Astrocyte (in vitro differentiated cells and primary cell): Measurements from ENCODE around the gene HNRNPM. TPM values are rescaled to one million over a fixed set of nuclear protein-coding genes. Genes with fewer than 3 reads are reported as not detected.

Experiments
- DNase-seq: peaks from one replicate; pipeline ENCODE4 v3.0.0-alpha.2; 2010; ENCODE audit warnings: low read depth
- FAIRE-seq: peaks from 2 replicates; lab custom pipeline; 2011; peaks lifted over from hg19 to GRCh38; lab: Jason Lieb, UNC
- H2AFZ ChIP-seq: 2 replicates; pipeline ENCODE4 v1.6.0; 2012; ENCODE audit warnings: low read depth, low read length, inconsistent platforms
- H3K27ac ChIP-seq: 2 replicates; pipeline ENCODE4 v1.5.1; 2011; ENCODE audit warnings: low read depth, low read length, inconsistent platforms
- H3K27me3 ChIP-seq: 2 replicates; pipeline ENCODE4 v1.6.0; 2011; ENCODE audit warnings: low read length, inconsistent platforms; ENCODE audit not compliant: insufficient read depth
- H3K36me3 ChIP-seq: 2 replicates; pipeline ENCODE4 v1.5.1; 2011; ENCODE audit warnings: low read length, inconsistent platforms; ENCODE audit not compliant: insufficient read depth
- H3K4me1 ChIP-seq: 2 replicates; pipeline ENCODE4 v1.5.1; 2011; ENCODE audit warnings: low read length, inconsistent platforms; ENCODE audit not compliant: insufficient read depth
- H3K4me2 ChIP-seq: 2 replicates; pipeline ENCODE4 v1.6.0; 2012; ENCODE audit warnings: low read length, inconsistent platforms
- H3K4me3 ChIP-seq: 2 replicates; pipeline ENCODE4 v1.5.1; 2011; ENCODE audit warnings: low read depth, mild to moderate bottlenecking, low read length, inconsistent platforms; ENCODE audit not compliant: insufficient read depth
- H3K79me2 ChIP-seq: 2 replicates; pipeline ENCODE4 v1.6.0; 2012; ENCODE audit warnings: mild to moderate bottlenecking, low read length, inconsistent platforms; ENCODE audit not compliant: insufficient read depth
- H3K9ac ChIP-seq: 2 replicates; pipeline ENCODE4 v1.6.0; 2012; ENCODE audit warnings: mild to moderate bottlenecking, low read length, inconsistent platforms
- H3K9me3 ChIP-seq: 2 replicates; pipeline ENCODE4 v1.5.1; 2012; ENCODE audit warnings: low read depth, mild to moderate bottlenecking, low read length, inconsistent platforms; ENCODE audit not compliant: insufficient read depth
- H4K20me1 ChIP-seq: 2 replicates; pipeline ENCODE4 v1.6.0; 2012; ENCODE audit warnings: low read length, inconsistent platforms; ENCODE audit not compliant: insufficient read depth
- H3K27ac Mint-ChIP-seq: one replicate; pipeline ENCODE4 v1.8.0; 2021; ENCODE audit warnings: mild to moderate bottlenecking, mixed read lengths; ENCODE audit not compliant: unreplicated experiment
- H3K27me3 Mint-ChIP-seq: one replicate; pipeline ENCODE4 v1.8.0; 2021; ENCODE audit warnings: low read depth, mixed read lengths; ENCODE audit not compliant: unreplicated experiment
- H3K36me3 Mint-ChIP-seq: one replicate; pipeline ENCODE4 v1.8.0; 2021; ENCODE audit warnings: low read depth, mixed read lengths; ENCODE audit not compliant: unreplicated experiment
- H3K4me1 Mint-ChIP-seq: one replicate; pipeline ENCODE4 v1.8.0; 2021; ENCODE audit warnings: low read depth, mixed read lengths; ENCODE audit not compliant: unreplicated experiment
- H3K4me3 Mint-ChIP-seq: one replicate; pipeline ENCODE4 v1.8.0; 2021; ENCODE audit warnings: mild to moderate bottlenecking, moderate library complexity, mixed read lengths; ENCODE audit not compliant: unreplicated experiment
- H3K9me3 Mint-ChIP-seq: one replicate; pipeline ENCODE4 v1.8.0; 2021; ENCODE audit warnings: mild to moderate bottlenecking, mixed read lengths; ENCODE audit not compliant: unreplicated experiment
- EZH2 ChIP-seq: IDR thresholded peaks from 2 replicates; pipeline ENCODE4 v1.6.1; 2012; ENCODE audit warnings: mild to moderate bottlenecking, low read length, inconsistent platforms; ENCODE audit not compliant: insufficient read depth
- total RNA-seq: library from RNA; stranded (reverse); gene quantifications from 2 replicates; pipeline ENCODE4 v1.2.1, GENCODE V29; 2021
- TF ChIP-seq, protein P1 (sequence below): IDR thresholded peaks from 2 replicates; pipeline ENCODE4 v1.5.1; 2011; ENCODE audit warnings: low read depth, mild to moderate bottlenecking, inconsistent platforms, low read length, moderate library complexity; ENCODE audit not compliant: insufficient read depth

The HNRNPM gene
- total RNA-seq, 1 donor from 2014 or later = 172 TPM

GRCh38 chr19:8458380-8458779, 13.6 kb downstream of the HNRNPM start:
- TF ChIP-seq EZH2 = no peak
- TF ChIP-seq, protein P1, sequence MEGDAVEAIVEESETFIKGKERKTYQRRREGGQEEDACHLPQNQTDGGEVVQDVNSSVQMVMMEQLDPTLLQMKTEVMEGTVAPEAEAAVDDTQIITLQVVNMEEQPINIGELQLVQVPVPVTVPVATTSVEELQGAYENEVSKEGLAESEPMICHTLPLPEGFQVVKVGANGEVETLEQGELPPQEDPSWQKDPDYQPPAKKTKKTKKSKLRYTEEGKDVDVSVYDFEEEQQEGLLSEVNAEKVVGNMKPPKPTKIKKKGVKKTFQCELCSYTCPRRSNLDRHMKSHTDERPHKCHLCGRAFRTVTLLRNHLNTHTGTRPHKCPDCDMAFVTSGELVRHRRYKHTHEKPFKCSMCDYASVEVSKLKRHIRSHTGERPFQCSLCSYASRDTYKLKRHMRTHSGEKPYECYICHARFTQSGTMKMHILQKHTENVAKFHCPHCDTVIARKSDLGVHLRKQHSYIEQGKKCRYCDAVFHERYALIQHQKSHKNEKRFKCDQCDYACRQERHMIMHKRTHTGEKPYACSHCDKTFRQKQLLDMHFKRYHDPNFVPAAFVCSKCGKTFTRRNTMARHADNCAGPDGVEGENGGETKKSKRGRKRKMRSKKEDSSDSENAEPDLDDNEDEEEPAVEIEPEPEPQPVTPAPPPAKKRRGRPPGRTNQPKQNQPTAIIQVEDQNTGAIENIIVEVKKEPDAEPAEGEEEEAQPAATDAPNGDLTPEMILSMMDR = no peak
- DNase-seq (no peak), FAIRE-seq (no peak)
- H3K9ac ChIP-seq = no peak overlapping the region
- H3K27ac Mint-ChIP-seq = peak overlapping the region; percentile 1
- H3K4me3 ChIP-seq = no peak overlapping the region
- H3K4me1 ChIP-seq = peaks cover 32% of the 10 kb centered on the region
- peaks cover 53% of the 10 kb centered on the region for H3K4me1 Mint-ChIP-seq
- H3K27ac ChIP-seq = no peak overlapping the region
- H3K4me3 Mint-ChIP-seq = no peak overlapping the region
- H3K9me3 ChIP-seq = no peaks in the 10 kb centered on the region
- no peaks in the 10 kb centered on the region for H3K9me3 Mint-ChIP-seq
- H3K79me2 ChIP-seq = peaks cover 97% of the 10 kb centered on the region
- H3K4me2 ChIP-seq = no peak overlapping the region
- no peak overlapping the region for H2AFZ ChIP-seq
- H3K36me3 ChIP-seq = peaks cover 19% of the 10 kb centered on the region
- H3K27me3 Mint-ChIP-seq = no peaks in the 10 kb centered on the region
- no peaks in the 10 kb centered on the region for H3K27me3 ChIP-seq
- peaks cover 100% of the 10 kb centered on the region for H4K20me1 ChIP-seq
- H3K36me3 Mint-ChIP-seq = peaks cover 12% of the 10 kb centered on the region

- Histone ChIP-seq H3K36me3 (peaks cover 24% of the 10 kb centered on the region), H3K9ac (peak overlapping the region; percentile 64), H3K27ac (peak overlapping the region; percentile 78), H2AFZ (no peak overlapping the region), H3K9me3 (no peaks in the 10 kb centered on the region), H3K27me3 (no peaks in the 10 kb centered on the region), H3K4me1 (peaks cover 32% of the 10 kb centered on the region), H3K79me2 (peaks cover 97% of the 10 kb centered on the region), H3K4me3 (no peak overlapping the region), H4K20me1 (peaks cover 100% of the 10 kb centered on the region), H3K4me2 (peak overlapping the region; percentile 80)
- DNase-seq (no peak), FAIRE-seq (no peak)
- peak overlapping the region; percentile 89 for H3K27ac Mint-ChIP-seq
- no peaks in the 10 kb centered on the region for H3K27me3 Mint-ChIP-seq
- H3K4me3 Mint-ChIP-seq = peak overlapping the region; percentile 17
- TF ChIP-seq, protein P1 = no peak
- TF ChIP-seq EZH2 = no peak
- peaks cover 50% of the 10 kb centered on the region for H3K4me1 Mint-ChIP-seq
- no peaks in the 10 kb centered on the region for H3K9me3 Mint-ChIP-seq
- H3K36me3 Mint-ChIP-seq = peaks cover 12% of the 10 kb centered on the region
Observed at GRCh38 chr19:8459095-8459494, 14.3 kb downstream of the HNRNPM start.

- FAIRE-seq = peak; percentile 67
- H3K9me3 ChIP-seq = no peaks in the 10 kb centered on the region
- Mint-ChIP-seq H3K4me1 (peaks cover 46% of the 10 kb centered on the region), H3K9me3 (no peaks in the 10 kb centered on the region), H3K27me3 (no peaks in the 10 kb centered on the region), H3K36me3 (peaks cover 14% of the 10 kb centered on the region), H3K4me3 (peak overlapping the region; percentile 72), H3K27ac (peak overlapping the region; percentile 89)
- peak overlapping the region; percentile 78 for H3K27ac ChIP-seq
- no peak overlapping the region for H2AFZ ChIP-seq
- peak overlapping the region; percentile 80 for H3K4me2 ChIP-seq
- peaks cover 27% of the 10 kb centered on the region for H3K36me3 ChIP-seq
- peak overlapping the region; percentile 64 for H3K9ac ChIP-seq
- H3K4me1 ChIP-seq = peaks cover 32% of the 10 kb centered on the region
- TF ChIP-seq, protein P1 = no peak
- TF ChIP-seq EZH2 = no peak
- H3K4me3 ChIP-seq = peak overlapping the region; percentile 38
- H3K27me3 ChIP-seq = no peaks in the 10 kb centered on the region
- peak; percentile 75 for DNase-seq
- peaks cover 97% of the 10 kb centered on the region for H3K79me2 ChIP-seq
- H4K20me1 ChIP-seq = peaks cover 100% of the 10 kb centered on the region
Observed at GRCh38 chr19:8459520-8460270, 14.9 kb downstream of the HNRNPM start.
